ENCODE measurements around the gene NEURL3.
A peak's percentile ranks its signal among the peaks of the same experiment; 100 is the strongest.

NEURL3 gene

GRCh38 chr2:96526615-96527285 lies 21.6 kb upstream of the NEURL3 start:
- Histone ChIP-seq H3K4me2 (ENCODE audit: insufficient read depth, low read length, poor library complexity, severe bottlenecking) (peak overlapping the region; percentile 50), H2AFZ (ENCODE audit: low read length) (peak overlapping the region; percentile 61), H3K9ac (ENCODE audit: low read depth, low read length, poor library complexity) (no peak overlapping the region), H3K14ac (ENCODE audit: low read length) (no peak overlapping the region), H3K27ac (replicated peaks; ENCODE audit: low read length) (no peak overlapping the region), H3K4me1 (ENCODE audit: control insufficient read depth in 2 of 2, insufficient read depth in 1 of 2, low read depth in 1 of 2, low read length in 2 of 2) (peaks cover 0 to 3% of the 10 kb centered on the region in 2 donors), H3K18ac (ENCODE audit: low read length) (peak overlapping the region; percentile 81), H3K4ac (ENCODE audit: low read length) (no peak overlapping the region), H4K91ac (ENCODE audit: low read depth, low read length, poor library complexity) (no peak overlapping the region), H4K8ac (ENCODE audit: low read depth, low read length) (no peak overlapping the region), H2BK15ac (ENCODE audit: low read length) (no peak overlapping the region), H3K23ac (ENCODE audit: low read depth, low read length, poor library complexity) (no peak overlapping the region), H2BK12ac (ENCODE audit: low read length) (no peak overlapping the region), H3K9me3 (replicated peaks in 1 of 2; ENCODE audit: control insufficient read depth in 2 of 2, insufficient read depth in 1 of 2, low read depth in 1 of 2, low read length in 2 of 2) (no peaks in the 10 kb centered on the region), H2AK5ac (ENCODE audit: low read depth, low read length) (peak overlapping the region; percentile 66), H2BK5ac (ENCODE audit: low read length) (no peak overlapping the region), H3K4me3 (ENCODE audit: low read length in 2 of 2) (no peak overlapping the region), H3K27me3 (ENCODE audit: control insufficient read depth in 3 of 3, insufficient read depth in 3 of 3, low read depth in 1 of 3, low read length in 3 of 3) (peaks cover 0 to 70% (median 10%) of the 10 kb centered on the region in 3 experiments), H3K79me1 (ENCODE audit: low read depth, low read length) (no peaks in the 10 kb centered on the region), H2BK120ac (ENCODE audit: low read depth, low read length) (no peak overlapping the region), H3K36me3 (replicated peaks in 1 of 2; ENCODE audit: control insufficient read depth in 2 of 2, insufficient read depth in 2 of 2, low read length in 2 of 2) (no peaks in the 10 kb centered on the region)
- DNase-seq (ENCODE audit: low spot score): no peak
- WGBS, 2 donors (ENCODE audit: extremely low coverage in 2 of 2, insufficient read length in 2 of 2, insufficient replicate concordance in 1 of 2): no CpG with 5 or more reads among the region's 29 CpGs

- H2AK5ac ChIP-seq (ENCODE audit: low read depth, low read length): peak overlapping the region; percentile 66
- no peak overlapping the region for H2BK12ac ChIP-seq (ENCODE audit: low read length)
- no peak overlapping the region for H3K4me2 ChIP-seq (ENCODE audit: insufficient read depth, low read length, poor library complexity, severe bottlenecking)
- H3K27ac ChIP-seq (replicated peaks; ENCODE audit: low read length): no peak overlapping the region
- H4K8ac ChIP-seq (ENCODE audit: low read depth, low read length): no peak overlapping the region
- H2BK15ac ChIP-seq (ENCODE audit: low read length): no peak overlapping the region
- no peaks in the 10 kb centered on the region for H3K36me3 ChIP-seq (replicated peaks in 1 of 2; ENCODE audit: control insufficient read depth in 2 of 2, insufficient read depth in 2 of 2, low read length in 2 of 2)
- H2BK120ac ChIP-seq (ENCODE audit: low read depth, low read length): no peak overlapping the region
- no peak overlapping the region for H2AFZ ChIP-seq (ENCODE audit: low read length)
- no peak for DNase-seq (ENCODE audit: low spot score)
- no peak overlapping the region for H4K91ac ChIP-seq (ENCODE audit: low read depth, low read length, poor library complexity)
- H3K14ac ChIP-seq (ENCODE audit: low read length): no peak overlapping the region
- peaks cover 0 to 74% (median 6%) of the 10 kb centered on the region in 3 experiments for H3K27me3 ChIP-seq (ENCODE audit: control insufficient read depth in 3 of 3, insufficient read depth in 3 of 3, low read depth in 1 of 3, low read length in 3 of 3)
- no peak overlapping the region for H3K9ac ChIP-seq (ENCODE audit: low read depth, low read length, poor library complexity)
- no CpG with 5 or more reads among the region's 12 CpGs for WGBS, 2 donors (ENCODE audit: extremely low coverage in 2 of 2, insufficient read length in 2 of 2, insufficient replicate concordance in 1 of 2)
- H3K18ac ChIP-seq (ENCODE audit: low read length): peak overlapping the region; percentile 0
- no peaks in the 10 kb centered on the region for H3K79me1 ChIP-seq (ENCODE audit: low read depth, low read length)
- peak overlapping the region in 1 of 2 donors; percentile 63 for H3K4me3 ChIP-seq (ENCODE audit: low read length in 2 of 2)
- H3K23ac ChIP-seq (ENCODE audit: low read depth, low read length, poor library complexity): no peak overlapping the region
- H3K4ac ChIP-seq (ENCODE audit: low read length): no peak overlapping the region
- peaks cover 0 to 2% of the 10 kb centered on the region in 2 donors for H3K9me3 ChIP-seq (replicated peaks in 1 of 2; ENCODE audit: control insufficient read depth in 2 of 2, insufficient read depth in 1 of 2, low read depth in 1 of 2, low read length in 2 of 2)
- H2BK5ac ChIP-seq (ENCODE audit: low read length): no peak overlapping the region
- H3K4me1 ChIP-seq (ENCODE audit: control insufficient read depth in 2 of 2, insufficient read depth in 1 of 2, low read depth in 1 of 2, low read length in 2 of 2): no peaks in the 10 kb centered on the region
These were observed 21.0 kb upstream of the NEURL3 start for GRCh38 chr2:96526101-96526591.

- H4K8ac ChIP-seq (ENCODE audit: low read depth, low read length): no peak overlapping the region
These were observed 20.0 kb upstream of the NEURL3 start for GRCh38 chr2:96525211-96525507.

GRCh38 chr2:96524482-96525210 lies 19.5 kb upstream of the NEURL3 start:
- H2AK5ac ChIP-seq (ENCODE audit: low read depth, low read length): no peak overlapping the region
- H3K9ac ChIP-seq (ENCODE audit: low read depth, low read length, poor library complexity): no peak overlapping the region
- no peak overlapping the region for H2BK5ac ChIP-seq (ENCODE audit: low read length)
- H3K18ac ChIP-seq (ENCODE audit: low read length): peak overlapping the region; percentile 52
- no peak overlapping the region for H3K4me2 ChIP-seq (ENCODE audit: insufficient read depth, low read length, poor library complexity, severe bottlenecking)
- no peak overlapping the region for H3K14ac ChIP-seq (ENCODE audit: low read length)
- no peak overlapping the region for H3K4me3 ChIP-seq (ENCODE audit: low read length in 2 of 2)
- H2AFZ ChIP-seq (ENCODE audit: low read length): no peak overlapping the region
- H4K8ac ChIP-seq (ENCODE audit: low read depth, low read length): no peak overlapping the region
- H2BK120ac ChIP-seq (ENCODE audit: low read depth, low read length): no peak overlapping the region
- no peaks in the 10 kb centered on the region for H3K79me1 ChIP-seq (ENCODE audit: low read depth, low read length)
- no CpG with 5 or more reads among the region's 15 CpGs for WGBS, 2 donors (ENCODE audit: extremely low coverage in 2 of 2, insufficient read length in 2 of 2, insufficient replicate concordance in 1 of 2)
- peaks cover 0 to 2% of the 10 kb centered on the region in 2 donors for H3K9me3 ChIP-seq (replicated peaks in 1 of 2; ENCODE audit: control insufficient read depth in 2 of 2, insufficient read depth in 1 of 2, low read depth in 1 of 2, low read length in 2 of 2)
- no peak overlapping the region for H3K27ac ChIP-seq (replicated peaks; ENCODE audit: low read length)
- no peak for DNase-seq (ENCODE audit: low spot score)
- no peak overlapping the region for H3K23ac ChIP-seq (ENCODE audit: low read depth, low read length, poor library complexity)
- no peaks in the 10 kb centered on the region for H3K4me1 ChIP-seq (ENCODE audit: control insufficient read depth in 2 of 2, insufficient read depth in 1 of 2, low read depth in 1 of 2, low read length in 2 of 2)
- no peak overlapping the region for H2BK15ac ChIP-seq (ENCODE audit: low read length)
- no peak overlapping the region for H2BK12ac ChIP-seq (ENCODE audit: low read length)
- no peak overlapping the region for H4K91ac ChIP-seq (ENCODE audit: low read depth, low read length, poor library complexity)
- H3K27me3 ChIP-seq (ENCODE audit: control insufficient read depth in 3 of 3, insufficient read depth in 3 of 3, low read depth in 1 of 3, low read length in 3 of 3): peaks cover 0 to 62% (median 6%) of the 10 kb centered on the region in 3 experiments
- H3K36me3 ChIP-seq (replicated peaks in 1 of 2; ENCODE audit: control insufficient read depth in 2 of 2, insufficient read depth in 2 of 2, low read length in 2 of 2): no peaks in the 10 kb centered on the region
- H3K4ac ChIP-seq (ENCODE audit: low read length): no peak overlapping the region

More at GRCh38 chr2:96525211-96525507, 20.0 kb upstream of the NEURL3 start:
- H2AK5ac ChIP-seq (ENCODE audit: low read depth, low read length): no peak overlapping the region
- H3K36me3 ChIP-seq (replicated peaks in 1 of 2; ENCODE audit: control insufficient read depth in 2 of 2, insufficient read depth in 2 of 2, low read length in 2 of 2): no peaks in the 10 kb centered on the region
- H3K4me2 ChIP-seq (ENCODE audit: insufficient read depth, low read length, poor library complexity, severe bottlenecking): no peak overlapping the region
- no peak overlapping the region for H3K27ac ChIP-seq (replicated peaks; ENCODE audit: low read length)
- H3K18ac ChIP-seq (ENCODE audit: low read length): no peak overlapping the region
- H2BK12ac ChIP-seq (ENCODE audit: low read length): no peak overlapping the region
- H3K4ac ChIP-seq (ENCODE audit: low read length): no peak overlapping the region
- no peaks in the 10 kb centered on the region for H3K79me1 ChIP-seq (ENCODE audit: low read depth, low read length)
- no peak overlapping the region for H3K4me3 ChIP-seq (ENCODE audit: low read length in 2 of 2)
- no CpG with 5 or more reads among the region's 4 CpGs for WGBS, 2 donors (ENCODE audit: extremely low coverage in 2 of 2, insufficient read length in 2 of 2, insufficient replicate concordance in 1 of 2)
- no peak overlapping the region for H3K14ac ChIP-seq (ENCODE audit: low read length)
- no peak overlapping the region for H2AFZ ChIP-seq (ENCODE audit: low read length)
- H4K91ac ChIP-seq (ENCODE audit: low read depth, low read length, poor library complexity): no peak overlapping the region
- H3K27me3 ChIP-seq (ENCODE audit: control insufficient read depth in 3 of 3, insufficient read depth in 3 of 3, low read depth in 1 of 3, low read length in 3 of 3): peaks cover 0 to 68% (median 6%) of the 10 kb centered on the region in 3 experiments
- H3K23ac ChIP-seq (ENCODE audit: low read depth, low read length, poor library complexity): no peak overlapping the region
- no peak for DNase-seq (ENCODE audit: low spot score)
- no peaks in the 10 kb centered on the region for H3K4me1 ChIP-seq (ENCODE audit: control insufficient read depth in 2 of 2, insufficient read depth in 1 of 2, low read depth in 1 of 2, low read length in 2 of 2)
- H2BK5ac ChIP-seq (ENCODE audit: low read length): no peak overlapping the region
- peaks cover 0 to 2% of the 10 kb centered on the region in 2 donors for H3K9me3 ChIP-seq (replicated peaks in 1 of 2; ENCODE audit: control insufficient read depth in 2 of 2, insufficient read depth in 1 of 2, low read depth in 1 of 2, low read length in 2 of 2)
- H2BK15ac ChIP-seq (ENCODE audit: low read length): no peak overlapping the region
- no peak overlapping the region for H2BK120ac ChIP-seq (ENCODE audit: low read depth, low read length)
- no peak overlapping the region for H3K9ac ChIP-seq (ENCODE audit: low read depth, low read length, poor library complexity)

Data from neuronal stem cell (in vitro differentiated cells).